ENCODE data around the gene FXYD7.

GRCh38 chr19:35149463-35149862 lies 6.4 kb downstream of the FXYD7 start:
- TF ChIP-seq CTCF (IDR thresholded peaks at IDR 0.05; ENCODE audit: poor library complexity) = no peak
- no peak for TF ChIP-seq EZH2 (IDR thresholded peaks at IDR 0.05; ENCODE audit: borderline replicate concordance)
